HG03520 (cell line): ENCODE results near the gene CDK8.

Experiments used
- ATAC-seq: cut with Tn5 transposase; IDR thresholded peaks from one replicate; pipeline ENCODE4 v1.9.1; 2021; ENCODE audit warnings: mild to moderate bottlenecking, moderate library complexity; ENCODE audit not compliant: unreplicated experiment

The CDK8 gene

DNA sequence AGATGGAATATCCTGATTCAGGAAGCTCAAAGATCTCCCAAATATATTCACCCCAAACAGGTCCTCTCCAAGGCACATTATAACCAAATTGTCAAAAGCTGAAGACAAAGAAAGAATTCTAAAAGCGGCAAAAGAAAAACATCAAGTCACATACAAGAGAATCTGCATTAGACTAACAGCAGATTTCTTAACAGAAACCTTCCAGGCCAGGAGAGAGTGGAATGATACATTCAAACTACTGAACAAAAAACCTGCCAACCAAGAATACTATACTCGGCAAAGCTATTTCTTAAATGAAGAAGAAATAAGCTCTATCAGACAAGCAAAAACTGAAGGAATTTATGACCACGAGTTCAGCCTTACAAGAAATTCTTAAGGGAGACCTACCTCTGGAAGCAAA, 183.0 kb downstream of the CDK8 start:
- no peak for ATAC-seq

DNA sequence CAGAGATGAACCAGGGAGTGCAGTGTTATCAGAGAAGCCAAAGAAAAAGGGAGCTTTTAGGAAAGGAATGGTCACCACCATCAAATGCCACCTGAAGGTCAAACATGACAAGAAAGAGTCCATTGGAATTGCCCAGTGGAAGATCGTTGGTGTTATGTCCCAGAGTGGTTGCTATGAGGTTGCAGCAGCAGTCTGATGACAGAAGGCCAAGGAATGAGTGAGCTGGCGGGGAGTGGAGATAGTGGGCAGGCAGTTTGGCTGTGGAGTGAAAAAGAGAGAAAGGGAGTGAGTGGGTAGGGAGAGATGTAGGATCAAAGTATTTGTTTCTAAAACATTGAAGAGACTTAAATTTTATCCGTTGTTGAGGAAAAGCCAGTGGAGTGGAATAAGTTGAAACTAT, 186.2 kb downstream of the CDK8 start:
- ATAC-seq, result no peak

DNA sequence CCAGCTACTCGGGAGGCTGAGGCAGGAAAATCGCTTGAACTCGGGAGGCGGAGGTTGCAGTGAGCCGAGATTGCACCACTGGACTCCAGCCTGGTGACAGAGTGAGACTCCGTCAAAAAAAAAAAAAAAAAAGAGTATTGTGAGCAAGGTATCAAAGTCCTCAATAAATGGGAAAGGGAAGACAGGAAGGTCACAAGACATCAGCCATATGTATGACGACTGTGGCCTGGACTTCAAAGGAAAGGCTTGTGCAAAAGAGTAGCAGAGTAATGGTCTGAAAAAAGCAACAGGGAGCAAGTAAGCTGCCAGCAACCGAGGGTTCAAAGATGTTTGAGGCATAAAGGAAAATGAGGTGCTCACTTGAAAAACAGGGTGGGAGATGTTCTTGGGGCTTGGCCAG, 187.5 kb downstream of the CDK8 start:
- ATAC-seq, result no peak

DNA sequence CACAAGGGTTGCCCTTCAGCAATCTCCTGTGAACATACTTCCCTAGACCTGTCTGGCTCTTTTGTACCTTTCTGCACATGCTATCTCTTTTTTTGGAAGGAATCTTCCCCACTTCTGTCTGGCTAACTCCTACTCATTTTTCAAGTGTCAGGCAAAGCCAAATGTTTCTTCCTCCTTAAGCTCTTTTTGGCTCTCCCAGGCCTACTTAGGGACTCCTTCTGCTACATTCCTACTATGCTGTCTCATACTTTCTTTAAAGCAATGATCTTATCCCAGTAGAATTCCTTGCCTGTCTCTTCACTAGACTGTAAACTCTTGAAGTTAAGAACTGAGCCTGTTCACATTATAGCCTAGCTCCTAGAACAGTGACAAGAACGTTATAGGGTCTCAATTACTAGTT, 188.6 kb downstream of the CDK8 start:
- no peak for ATAC-seq

DNA sequence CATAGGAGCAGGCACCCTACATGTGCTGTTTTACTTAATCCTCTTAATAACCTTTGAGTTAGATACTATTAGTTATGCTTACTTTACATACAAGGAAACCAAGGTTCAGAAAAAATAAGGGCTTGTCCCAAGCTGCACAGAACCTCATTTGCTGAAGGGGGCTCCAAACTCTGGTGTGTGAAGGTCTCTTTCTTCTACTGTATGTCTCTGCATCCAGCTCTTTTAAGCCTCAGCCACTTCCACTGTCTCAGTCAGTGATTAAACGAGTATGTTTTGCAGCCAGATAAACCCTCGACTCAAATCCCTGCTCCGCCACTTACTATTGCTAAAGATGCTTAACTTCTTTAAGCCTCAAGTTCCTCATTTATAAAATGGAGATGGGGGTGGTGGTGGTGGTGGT, 191.2 kb downstream of the CDK8 start:
- ATAC-seq, result no peak

DNA sequence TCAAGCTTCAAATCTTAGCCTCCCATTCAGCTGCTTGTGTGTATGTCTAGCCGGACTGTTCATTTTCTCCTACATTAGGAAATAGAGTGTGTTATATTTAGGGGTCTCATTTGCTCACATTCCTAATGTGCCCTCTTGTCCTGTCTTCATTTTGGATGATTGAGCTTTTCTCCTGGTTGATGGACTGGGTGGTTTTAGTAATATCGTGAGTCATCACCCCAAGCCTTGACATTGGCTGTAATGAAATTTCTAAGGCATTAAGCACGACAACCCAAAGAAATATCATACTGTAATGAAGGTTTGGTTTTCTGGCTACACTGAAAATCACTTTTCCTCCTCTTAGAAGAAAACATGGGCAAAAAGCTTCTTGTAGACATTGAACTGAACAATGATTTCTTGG, 192.8 kb downstream of the CDK8 start:
- no peak for ATAC-seq

DNA sequence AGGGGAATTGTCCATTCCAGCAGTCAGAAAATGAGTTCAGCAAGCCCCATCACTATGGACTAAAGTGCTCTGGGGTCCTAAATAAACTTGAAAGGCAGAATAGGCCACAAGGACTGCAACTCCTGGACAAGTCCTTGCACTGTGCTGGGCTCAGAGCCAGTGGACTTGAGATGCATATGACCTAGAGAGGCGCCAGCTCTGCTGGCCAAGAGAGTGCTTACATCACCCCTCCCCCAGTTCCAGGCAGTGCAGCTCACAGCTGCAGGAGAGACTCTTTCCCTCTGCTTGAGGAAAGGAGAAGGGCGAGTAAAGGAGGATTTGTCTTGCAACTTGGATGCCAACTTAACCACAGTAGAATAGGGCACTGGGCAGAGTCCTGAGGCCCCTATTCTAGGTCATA, 194.1 kb downstream of the CDK8 start:
- ATAC-seq, result no peak

DNA sequence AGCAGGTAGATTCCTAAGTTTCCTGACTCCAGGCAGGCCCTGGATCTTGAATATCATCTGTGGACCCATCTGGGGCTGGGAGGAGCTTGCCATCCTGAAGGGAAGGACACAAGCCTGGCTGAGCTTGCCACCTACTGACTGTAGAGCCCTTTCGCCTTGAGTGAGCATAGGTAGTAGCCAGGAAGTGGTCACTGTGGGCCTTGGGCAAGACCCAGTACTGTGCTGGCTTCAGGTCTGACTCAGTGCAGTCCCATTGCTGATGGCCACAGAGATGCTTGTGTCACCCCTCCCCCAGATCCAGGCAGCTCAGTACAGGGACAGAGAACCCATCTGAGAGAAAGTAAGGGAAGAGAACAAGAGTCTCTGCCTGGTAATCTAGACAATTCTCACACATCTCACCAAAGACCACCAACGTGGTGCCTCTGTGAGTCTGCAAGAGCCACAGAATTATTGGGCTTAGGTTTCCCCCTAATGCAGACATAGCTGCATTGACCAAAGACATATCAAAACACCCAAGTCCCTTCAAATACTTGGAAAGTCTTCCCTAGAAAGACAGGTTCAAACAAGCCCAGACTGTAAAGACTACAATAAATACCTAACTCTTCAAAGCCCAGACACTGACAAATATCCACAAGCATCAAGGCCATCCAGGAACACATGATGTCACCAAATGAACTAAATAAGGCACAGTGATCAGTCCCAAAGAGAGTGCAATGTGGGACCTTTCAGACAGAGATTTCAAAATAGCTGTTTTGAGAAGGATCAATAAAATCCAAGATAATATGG, 195.3 kb downstream of the CDK8 start:
- no peak for ATAC-seq
